ENCODE data around the gene GPR132. TPM values are rescaled to one million over a fixed set of nuclear protein-coding genes. Genes with fewer than 3 reads are reported as not detected.
A peak's percentile ranks its signal among the peaks of the same experiment; 100 is the strongest.

GPR132 gene, protein sequence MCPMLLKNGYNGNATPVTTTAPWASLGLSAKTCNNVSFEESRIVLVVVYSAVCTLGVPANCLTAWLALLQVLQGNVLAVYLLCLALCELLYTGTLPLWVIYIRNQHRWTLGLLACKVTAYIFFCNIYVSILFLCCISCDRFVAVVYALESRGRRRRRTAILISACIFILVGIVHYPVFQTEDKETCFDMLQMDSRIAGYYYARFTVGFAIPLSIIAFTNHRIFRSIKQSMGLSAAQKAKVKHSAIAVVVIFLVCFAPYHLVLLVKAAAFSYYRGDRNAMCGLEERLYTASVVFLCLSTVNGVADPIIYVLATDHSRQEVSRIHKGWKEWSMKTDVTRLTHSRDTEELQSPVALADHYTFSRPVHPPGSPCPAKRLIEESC
- total RNA-seq (2014; rRNA removed; shearing (Covaris generic)) (0.14 TPM in 1 of 2 replicates, not detected in the other), polyA plus RNA-seq (2016; fragmentation: Nextera tagmentation; extraction: Ambion mirVana) (0.09 TPM in 1 of 2 replicates, not detected in the other)
- long read RNA-seq = 0 reads

DNA sequence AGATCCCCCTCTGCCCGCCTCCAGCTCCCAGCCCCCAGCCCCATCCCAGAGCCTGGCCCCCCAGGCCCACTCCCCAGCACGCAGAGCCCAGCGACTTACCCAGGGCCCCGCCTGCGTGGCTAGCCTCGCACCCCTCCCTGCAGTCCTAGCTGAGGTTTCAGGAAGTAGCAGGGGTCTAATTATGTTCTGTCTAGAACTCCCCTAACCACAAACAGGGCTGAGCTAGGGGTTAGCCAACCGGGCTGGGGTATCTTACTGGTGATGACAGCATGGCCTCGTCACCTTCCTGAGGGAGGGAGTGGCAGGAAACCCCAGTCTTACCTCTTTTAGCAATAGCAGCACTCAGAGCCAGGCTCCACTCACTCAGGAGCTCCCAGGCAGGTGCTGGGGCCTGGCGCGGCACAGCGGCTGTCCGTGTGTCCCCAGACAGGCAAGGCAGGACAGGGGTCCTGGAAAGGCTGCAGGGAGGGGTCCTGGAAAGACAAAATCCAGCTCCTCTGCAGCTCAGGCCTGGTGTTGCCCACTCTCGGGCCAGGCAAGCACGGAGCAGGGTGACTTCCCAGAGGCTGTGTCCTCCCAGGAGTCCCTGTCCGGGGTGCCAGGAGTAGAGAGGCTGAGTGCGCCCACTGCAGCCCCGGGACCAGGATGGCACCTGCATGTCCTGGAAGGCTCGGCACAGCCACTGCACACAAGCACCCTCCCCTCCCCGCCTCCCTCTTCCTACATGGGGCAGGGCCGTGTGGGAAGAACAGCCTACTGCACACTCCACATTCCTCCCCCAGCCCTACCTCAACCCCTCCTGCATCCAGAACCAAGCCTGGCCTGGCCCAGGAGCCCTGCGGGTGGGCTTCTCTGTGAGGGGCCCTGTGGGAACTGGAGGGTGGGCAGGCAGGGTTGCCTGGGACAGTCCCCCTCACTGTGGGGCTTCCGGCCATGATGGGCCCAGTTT, at the start of gene GPR132:
GPR132 (minus strand) TSS at position 151 of the 949 bp plus-strand sequence. CDS start 10,010 bp downstream, outside the sequence.
- H3K4me1 Mint-ChIP-seq = peaks cover 6% of the 10 kb centered on the region; the same call in 1 of the 3 replicates
- no peak within 1 kb of the TSS for H3K4me3 ChIP-seq
- H3K27ac ChIP-seq (ENCODE audit: low read depth) = no peak within 1 kb of the TSS
- H4K20me1 ChIP-seq (replicated peaks; ENCODE audit: insufficient read depth) = no peaks in the 10 kb centered on the region
- H3K79me2 ChIP-seq (replicated peaks; ENCODE audit: insufficient read depth) = no peaks in the 10 kb centered on the region
- H3K4me3 Mint-ChIP-seq = no peak within 1 kb of the TSS
- H3K27ac Mint-ChIP-seq = no peak within 1 kb of the TSS
- H3K27me3 ChIP-seq (ENCODE audit: insufficient read depth) = no peaks in the 10 kb centered on the region
- no peaks in the 10 kb centered on the region for H3F3A ChIP-seq (replicated peaks; ENCODE audit: low read depth)
- H2AFZ ChIP-seq = peak within 1 kb of the TSS; percentile 38; the same call in 1 of the 2 replicates
- DNase-seq (ENCODE audit: low spot score) (no peak), ATAC-seq (peak; percentile 16; the same call in 2 of the 3 replicates)
- no peaks in the 10 kb centered on the region for H3K4me1 ChIP-seq (ENCODE audit: insufficient read depth)
- H3K27me3 Mint-ChIP-seq (ENCODE audit: insufficient read depth, low read depth, poor library complexity) = peaks cover 16% of the 10 kb centered on the region
- H3K36me3 ChIP-seq (ENCODE audit: insufficient read depth) = no peaks in the 10 kb centered on the region
- H3K9me3 Mint-ChIP-seq = no peaks in the 10 kb centered on the region
- no peak within 1 kb of the TSS for H3K4me2 ChIP-seq
- H3K36me3 Mint-ChIP-seq (ENCODE audit: low read depth) = no peaks in the 10 kb centered on the region; the same call in 2 of the 3 replicates
- H3K9me2 ChIP-seq (ENCODE audit: insufficient read depth) = no peaks in the 10 kb centered on the region
- TF ChIP-seq, protein P1, sequence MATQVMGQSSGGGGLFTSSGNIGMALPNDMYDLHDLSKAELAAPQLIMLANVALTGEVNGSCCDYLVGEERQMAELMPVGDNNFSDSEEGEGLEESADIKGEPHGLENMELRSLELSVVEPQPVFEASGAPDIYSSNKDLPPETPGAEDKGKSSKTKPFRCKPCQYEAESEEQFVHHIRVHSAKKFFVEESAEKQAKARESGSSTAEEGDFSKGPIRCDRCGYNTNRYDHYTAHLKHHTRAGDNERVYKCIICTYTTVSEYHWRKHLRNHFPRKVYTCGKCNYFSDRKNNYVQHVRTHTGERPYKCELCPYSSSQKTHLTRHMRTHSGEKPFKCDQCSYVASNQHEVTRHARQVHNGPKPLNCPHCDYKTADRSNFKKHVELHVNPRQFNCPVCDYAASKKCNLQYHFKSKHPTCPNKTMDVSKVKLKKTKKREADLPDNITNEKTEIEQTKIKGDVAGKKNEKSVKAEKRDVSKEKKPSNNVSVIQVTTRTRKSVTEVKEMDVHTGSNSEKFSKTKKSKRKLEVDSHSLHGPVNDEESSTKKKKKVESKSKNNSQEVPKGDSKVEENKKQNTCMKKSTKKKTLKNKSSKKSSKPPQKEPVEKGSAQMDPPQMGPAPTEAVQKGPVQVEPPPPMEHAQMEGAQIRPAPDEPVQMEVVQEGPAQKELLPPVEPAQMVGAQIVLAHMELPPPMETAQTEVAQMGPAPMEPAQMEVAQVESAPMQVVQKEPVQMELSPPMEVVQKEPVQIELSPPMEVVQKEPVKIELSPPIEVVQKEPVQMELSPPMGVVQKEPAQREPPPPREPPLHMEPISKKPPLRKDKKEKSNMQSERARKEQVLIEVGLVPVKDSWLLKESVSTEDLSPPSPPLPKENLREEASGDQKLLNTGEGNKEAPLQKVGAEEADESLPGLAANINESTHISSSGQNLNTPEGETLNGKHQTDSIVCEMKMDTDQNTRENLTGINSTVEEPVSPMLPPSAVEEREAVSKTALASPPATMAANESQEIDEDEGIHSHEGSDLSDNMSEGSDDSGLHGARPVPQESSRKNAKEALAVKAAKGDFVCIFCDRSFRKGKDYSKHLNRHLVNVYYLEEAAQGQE (IDR thresholded peaks at IDR 0.05; ENCODE audit: unreplicated experiment) = no peak
- TF ChIP-seq, protein P2, sequence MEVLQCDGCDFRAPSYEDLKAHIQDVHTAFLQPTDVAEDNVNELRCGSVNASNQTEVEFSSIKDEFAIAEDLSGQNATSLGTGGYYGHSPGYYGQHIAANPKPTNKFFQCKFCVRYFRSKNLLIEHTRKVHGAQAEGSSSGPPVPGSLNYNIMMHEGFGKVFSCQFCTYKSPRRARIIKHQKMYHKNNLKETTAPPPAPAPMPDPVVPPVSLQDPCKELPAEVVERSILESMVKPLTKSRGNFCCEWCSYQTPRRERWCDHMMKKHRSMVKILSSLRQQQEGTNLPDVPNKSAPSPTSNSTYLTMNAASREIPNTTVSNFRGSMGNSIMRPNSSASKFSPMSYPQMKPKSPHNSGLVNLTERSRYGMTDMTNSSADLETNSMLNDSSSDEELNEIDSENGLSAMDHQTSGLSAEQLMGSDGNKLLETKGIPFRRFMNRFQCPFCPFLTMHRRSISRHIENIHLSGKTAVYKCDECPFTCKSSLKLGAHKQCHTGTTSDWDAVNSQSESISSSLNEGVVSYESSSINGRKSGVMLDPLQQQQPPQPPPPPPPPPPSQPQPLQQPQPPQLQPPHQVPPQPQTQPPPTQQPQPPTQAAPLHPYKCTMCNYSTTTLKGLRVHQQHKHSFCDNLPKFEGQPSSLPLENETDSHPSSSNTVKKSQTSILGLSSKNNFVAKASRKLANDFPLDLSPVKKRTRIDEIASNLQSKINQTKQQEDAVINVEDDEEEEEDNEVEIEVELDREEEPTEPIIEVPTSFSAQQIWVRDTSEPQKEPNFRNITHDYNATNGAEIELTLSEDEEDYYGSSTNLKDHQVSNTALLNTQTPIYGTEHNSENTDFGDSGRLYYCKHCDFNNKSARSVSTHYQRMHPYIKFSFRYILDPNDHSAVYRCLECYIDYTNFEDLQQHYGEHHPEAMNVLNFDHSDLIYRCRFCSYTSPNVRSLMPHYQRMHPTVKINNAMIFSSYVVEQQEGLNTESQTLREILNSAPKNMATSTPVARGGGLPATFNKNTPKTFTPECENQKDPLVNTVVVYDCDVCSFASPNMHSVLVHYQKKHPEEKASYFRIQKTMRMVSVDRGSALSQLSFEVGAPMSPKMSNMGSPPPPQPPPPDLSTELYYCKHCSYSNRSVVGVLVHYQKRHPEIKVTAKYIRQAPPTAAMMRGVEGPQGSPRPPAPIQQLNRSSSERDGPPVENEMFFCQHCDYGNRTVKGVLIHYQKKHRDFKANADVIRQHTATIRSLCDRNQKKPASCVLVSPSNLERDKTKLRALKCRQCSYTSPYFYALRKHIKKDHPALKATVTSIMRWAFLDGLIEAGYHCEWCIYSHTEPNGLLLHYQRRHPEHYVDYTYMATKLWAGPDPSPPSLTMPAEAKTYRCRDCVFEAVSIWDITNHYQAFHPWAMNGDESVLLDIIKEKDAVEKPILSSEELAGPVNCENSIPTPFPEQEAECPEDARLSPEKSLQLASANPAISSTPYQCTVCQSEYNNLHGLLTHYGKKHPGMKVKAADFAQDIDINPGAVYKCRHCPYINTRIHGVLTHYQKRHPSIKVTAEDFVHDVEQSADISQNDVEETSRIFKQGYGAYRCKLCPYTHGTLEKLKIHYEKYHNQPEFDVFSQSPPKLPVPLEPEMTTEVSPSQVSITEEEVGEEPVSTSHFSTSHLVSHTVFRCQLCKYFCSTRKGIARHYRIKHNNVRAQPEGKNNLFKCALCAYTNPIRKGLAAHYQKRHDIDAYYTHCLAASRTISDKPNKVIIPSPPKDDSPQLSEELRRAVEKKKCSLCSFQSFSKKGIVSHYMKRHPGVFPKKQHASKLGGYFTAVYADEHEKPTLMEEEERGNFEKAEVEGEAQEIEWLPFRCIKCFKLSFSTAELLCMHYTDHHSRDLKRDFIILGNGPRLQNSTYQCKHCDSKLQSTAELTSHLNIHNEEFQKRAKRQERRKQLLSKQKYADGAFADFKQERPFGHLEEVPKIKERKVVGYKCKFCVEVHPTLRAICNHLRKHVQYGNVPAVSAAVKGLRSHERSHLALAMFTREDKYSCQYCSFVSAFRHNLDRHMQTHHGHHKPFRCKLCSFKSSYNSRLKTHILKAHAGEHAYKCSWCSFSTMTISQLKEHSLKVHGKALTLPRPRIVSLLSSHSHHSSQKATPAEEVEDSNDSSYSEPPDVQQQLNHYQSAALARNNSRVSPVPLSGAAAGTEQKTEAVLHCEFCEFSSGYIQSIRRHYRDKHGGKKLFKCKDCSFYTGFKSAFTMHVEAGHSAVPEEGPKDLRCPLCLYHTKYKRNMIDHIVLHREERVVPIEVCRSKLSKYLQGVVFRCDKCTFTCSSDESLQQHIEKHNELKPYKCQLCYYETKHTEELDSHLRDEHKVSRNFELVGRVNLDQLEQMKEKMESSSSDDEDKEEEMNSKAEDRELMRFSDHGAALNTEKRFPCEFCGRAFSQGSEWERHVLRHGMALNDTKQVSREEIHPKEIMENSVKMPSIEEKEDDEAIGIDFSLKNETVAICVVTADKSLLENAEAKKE (CRISPR knock-in tag; IDR thresholded peaks at IDR 0.05) = no peak
- TF ChIP-seq ZNF331 (CRISPR knock-in tag; IDR thresholded peaks at IDR 0.05; ENCODE audit: low read depth) = no peak
- no peak for TF ChIP-seq JUNB (IDR thresholded peaks at IDR 0.05; ENCODE audit: unreplicated experiment)
- TF ChIP-seq, protein P3, sequence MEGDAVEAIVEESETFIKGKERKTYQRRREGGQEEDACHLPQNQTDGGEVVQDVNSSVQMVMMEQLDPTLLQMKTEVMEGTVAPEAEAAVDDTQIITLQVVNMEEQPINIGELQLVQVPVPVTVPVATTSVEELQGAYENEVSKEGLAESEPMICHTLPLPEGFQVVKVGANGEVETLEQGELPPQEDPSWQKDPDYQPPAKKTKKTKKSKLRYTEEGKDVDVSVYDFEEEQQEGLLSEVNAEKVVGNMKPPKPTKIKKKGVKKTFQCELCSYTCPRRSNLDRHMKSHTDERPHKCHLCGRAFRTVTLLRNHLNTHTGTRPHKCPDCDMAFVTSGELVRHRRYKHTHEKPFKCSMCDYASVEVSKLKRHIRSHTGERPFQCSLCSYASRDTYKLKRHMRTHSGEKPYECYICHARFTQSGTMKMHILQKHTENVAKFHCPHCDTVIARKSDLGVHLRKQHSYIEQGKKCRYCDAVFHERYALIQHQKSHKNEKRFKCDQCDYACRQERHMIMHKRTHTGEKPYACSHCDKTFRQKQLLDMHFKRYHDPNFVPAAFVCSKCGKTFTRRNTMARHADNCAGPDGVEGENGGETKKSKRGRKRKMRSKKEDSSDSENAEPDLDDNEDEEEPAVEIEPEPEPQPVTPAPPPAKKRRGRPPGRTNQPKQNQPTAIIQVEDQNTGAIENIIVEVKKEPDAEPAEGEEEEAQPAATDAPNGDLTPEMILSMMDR (conservative IDR thresholded peaks at IDR 0.05; ENCODE audit: low read depth in 2 of 2) = no peak
- no peak for TF ChIP-seq EZH2phosphoT487 (IDR thresholded peaks at IDR 0.05; ENCODE audit: unreplicated experiment)
- no peak for TF ChIP-seq STAT1 (IDR thresholded peaks at IDR 0.05; ENCODE audit: unreplicated experiment)
- TF ChIP-seq CREB1 (CRISPR knock-in tag; IDR thresholded peaks at IDR 0.05; ENCODE audit: low read depth) = no peak
- TF ChIP-seq POLR2AphosphoS5 (IDR thresholded peaks at IDR 0.05; ENCODE audit: low read depth) = no peak
- TF ChIP-seq ZNF114 (CRISPR knock-in tag; IDR thresholded peaks at IDR 0.05) = no peak
- TF ChIP-seq, protein P4, sequence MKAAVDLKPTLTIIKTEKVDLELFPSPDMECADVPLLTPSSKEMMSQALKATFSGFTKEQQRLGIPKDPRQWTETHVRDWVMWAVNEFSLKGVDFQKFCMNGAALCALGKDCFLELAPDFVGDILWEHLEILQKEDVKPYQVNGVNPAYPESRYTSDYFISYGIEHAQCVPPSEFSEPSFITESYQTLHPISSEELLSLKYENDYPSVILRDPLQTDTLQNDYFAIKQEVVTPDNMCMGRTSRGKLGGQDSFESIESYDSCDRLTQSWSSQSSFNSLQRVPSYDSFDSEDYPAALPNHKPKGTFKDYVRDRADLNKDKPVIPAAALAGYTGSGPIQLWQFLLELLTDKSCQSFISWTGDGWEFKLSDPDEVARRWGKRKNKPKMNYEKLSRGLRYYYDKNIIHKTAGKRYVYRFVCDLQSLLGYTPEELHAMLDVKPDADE (IDR thresholded peaks at IDR 0.05) = no peak
